Activated CD8-positive, alpha-beta memory T cell treated with anti-CD3 and anti-CD28 coated beads, Interleukin-2, amount 50 U/mL, for 1 hour (primary cell): ENCODE results near the gene BID.
A peak's percentile ranks its signal among the peaks of the same experiment; 100 is the strongest.

Source experiments
- DNase-seq: peaks from one replicate; pipeline ENCODE4 v3.0.0-alpha.2; 2020; ENCODE audit errors: extremely low read depth

Gene BID

GRCh38 chr22:17783773-17784480, 9.7 kb upstream of the BID start:
- no peak for DNase-seq

GRCh38 chr22:17783312-17783711, 9.0 kb upstream of the BID start:
- no peak for DNase-seq

- no peak for DNase-seq
Measured at GRCh38 chr22:17782621-17783020, 8.4 kb upstream of the BID start.

GRCh38 chr22:17782158-17782557, 7.9 kb upstream of the BID start:
- no peak for DNase-seq

GRCh38 chr22:17781319-17782031, 7.2 kb upstream of the BID start:
- no peak for DNase-seq

- no peak for DNase-seq
Measured at GRCh38 chr22:17780741-17781318, 6.6 kb upstream of the BID start.

GRCh38 chr22:17780116-17780740, 6.0 kb upstream of the BID start:
- DNase-seq: no peak

GRCh38 chr22:17779286-17780115, 5.2 kb upstream of the BID start:
- DNase-seq: no peak

- no peak for DNase-seq
Measured at GRCh38 chr22:17778412-17778976, 4.2 kb upstream of the BID start.

- DNase-seq: no peak
Measured at GRCh38 chr22:17777717-17778044, 3.4 kb upstream of the BID start.

GRCh38 chr22:17777005-17777716, 2.9 kb upstream of the BID start:
- peak; percentile 38 for DNase-seq

GRCh38 chr22:17775781-17776465, 1.7 kb upstream of the BID start:
- no peak for DNase-seq

- no peak for DNase-seq
Measured at GRCh38 chr22:17774926-17775685, 837 bp upstream of the BID start.

- DNase-seq: peak; percentile 26
Measured at GRCh38 chr22:17773606-17774205, 563 bp downstream of the BID start.

- DNase-seq: no peak
Measured at GRCh38 chr22:17772958-17773605, 1.2 kb downstream of the BID start.

- no peak for DNase-seq
Measured at GRCh38 chr22:17772249-17772957, 1.9 kb downstream of the BID start.

- DNase-seq: no peak
Measured at GRCh38 chr22:17770180-17771077, 3.8 kb downstream of the BID start.
